Erythroblast (primary cell): Measurements from ENCODE around the gene HTR7.

Experiments used
- GATA1 ChIP-seq: IDR thresholded peaks from 2 replicates; pipeline ENCODE4 v1.6.1; 2011; ENCODE audit warnings: low read depth, mild to moderate bottlenecking, control low read depth, low read length, moderate library complexity
- POLR2A ChIP-seq: IDR thresholded peaks from 2 replicates; pipeline ENCODE4 v1.6.1; 2011; ENCODE audit warnings: mild to moderate bottlenecking, low read length

GRCh38 chr10:90890347-90890746, 32.5 kb upstream of the HTR7 start:
- TF ChIP-seq POLR2A (no peak), GATA1 (no peak)
